Globus pallidus (tissue), 1 donor: Measurements from ENCODE around the gene ZBTB17.
"Not testable (repeated sequence)": the region's sequence is repeated elsewhere in the genome, so short reads cannot be mapped to it uniquely, and the experiment has no call there.

Source experiments
- DNase-seq: peaks from one replicate; pipeline ENCODE4 v3.0.0-alpha.2; 2015; ENCODE audit warnings: low spot score

ZBTB17 gene

GRCh38 chr1:16011936-16012589 lies 36.2 kb upstream of the ZBTB17 start:
- DNase-seq, result no peak

GRCh38 chr1:16010837-16011236 lies 34.9 kb upstream of the ZBTB17 start:
- DNase-seq, result no peak

GRCh38 chr1:16009678-16010077 lies 33.8 kb upstream of the ZBTB17 start:
- DNase-seq, result no peak

- peak; percentile 56 for DNase-seq
These were observed 33.1 kb upstream of the ZBTB17 start for GRCh38 chr1:16009030-16009460.

- DNase-seq, result no peak
These were observed 31.9 kb upstream of the ZBTB17 start for GRCh38 chr1:16007671-16008341.

- DNase-seq, result no peak
These were observed 30.9 kb upstream of the ZBTB17 start for GRCh38 chr1:16006552-16007485.

- no peak for DNase-seq
These were observed 30.1 kb upstream of the ZBTB17 start for GRCh38 chr1:16006010-16006409.

- no peak for DNase-seq
These were observed 29.7 kb upstream of the ZBTB17 start for GRCh38 chr1:16005597-16005996.

GRCh38 chr1:16001274-16001673 lies 25.4 kb upstream of the ZBTB17 start:
- not testable (repeated sequence) for DNase-seq

- DNase-seq, result no peak
These were observed 23.0 kb upstream of the ZBTB17 start for GRCh38 chr1:15998929-15999328.

- no peak for DNase-seq
These were observed 21.9 kb upstream of the ZBTB17 start for GRCh38 chr1:15997637-15998280.

GRCh38 chr1:15997076-15997585 lies 21.2 kb upstream of the ZBTB17 start:
- no peak for DNase-seq

- peak; percentile 80 for DNase-seq
These were observed 18.9 kb upstream of the ZBTB17 start for GRCh38 chr1:15994590-15995351.

- DNase-seq, result no peak
These were observed 18.2 kb upstream of the ZBTB17 start for GRCh38 chr1:15994081-15994480.

- DNase-seq, result no peak
These were observed 17.8 kb upstream of the ZBTB17 start for GRCh38 chr1:15993666-15994065.

GRCh38 chr1:15992582-15993500 lies 16.9 kb upstream of the ZBTB17 start:
- DNase-seq, result no peak

- no peak for DNase-seq
These were observed 16.3 kb upstream of the ZBTB17 start for GRCh38 chr1:15992187-15992553.

GRCh38 chr1:15991427-15992186 lies 15.7 kb upstream of the ZBTB17 start:
- DNase-seq, result no peak

GRCh38 chr1:15989776-15990175 lies 13.9 kb upstream of the ZBTB17 start:
- DNase-seq, result no peak
